ENCODE measurements around the gene INAFM1.

INAFM1 gene

DNA sequence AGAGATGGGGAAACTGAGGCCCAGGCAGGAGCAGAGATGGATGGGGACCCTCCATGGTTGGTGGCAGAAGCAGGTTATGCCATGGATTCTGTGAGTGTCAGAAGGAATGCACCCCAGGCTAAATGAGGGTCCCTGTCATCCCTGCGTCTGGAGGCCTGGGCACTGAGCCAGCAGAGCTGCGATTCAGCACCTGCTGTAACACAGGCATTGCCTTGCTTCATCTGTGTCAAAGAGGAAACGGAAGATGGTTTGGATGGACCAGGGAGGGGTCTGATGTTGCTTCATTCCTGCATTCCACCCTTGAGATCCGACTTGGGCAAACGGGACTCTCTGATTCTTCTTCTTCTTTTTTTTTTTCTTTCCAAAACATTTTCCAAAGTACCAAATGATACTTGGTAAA is 36.1 kb downstream of the INAFM1 start:
- H3K27ac ChIP-seq = no peak overlapping the region
- DNase-seq = no peak
- H3K36me3 ChIP-seq = no peaks in the 10 kb centered on the region
- H3K9me3 ChIP-seq (ENCODE audit: severe bottlenecking) = no peaks in the 10 kb centered on the region
- TF ChIP-seq, protein P1, sequence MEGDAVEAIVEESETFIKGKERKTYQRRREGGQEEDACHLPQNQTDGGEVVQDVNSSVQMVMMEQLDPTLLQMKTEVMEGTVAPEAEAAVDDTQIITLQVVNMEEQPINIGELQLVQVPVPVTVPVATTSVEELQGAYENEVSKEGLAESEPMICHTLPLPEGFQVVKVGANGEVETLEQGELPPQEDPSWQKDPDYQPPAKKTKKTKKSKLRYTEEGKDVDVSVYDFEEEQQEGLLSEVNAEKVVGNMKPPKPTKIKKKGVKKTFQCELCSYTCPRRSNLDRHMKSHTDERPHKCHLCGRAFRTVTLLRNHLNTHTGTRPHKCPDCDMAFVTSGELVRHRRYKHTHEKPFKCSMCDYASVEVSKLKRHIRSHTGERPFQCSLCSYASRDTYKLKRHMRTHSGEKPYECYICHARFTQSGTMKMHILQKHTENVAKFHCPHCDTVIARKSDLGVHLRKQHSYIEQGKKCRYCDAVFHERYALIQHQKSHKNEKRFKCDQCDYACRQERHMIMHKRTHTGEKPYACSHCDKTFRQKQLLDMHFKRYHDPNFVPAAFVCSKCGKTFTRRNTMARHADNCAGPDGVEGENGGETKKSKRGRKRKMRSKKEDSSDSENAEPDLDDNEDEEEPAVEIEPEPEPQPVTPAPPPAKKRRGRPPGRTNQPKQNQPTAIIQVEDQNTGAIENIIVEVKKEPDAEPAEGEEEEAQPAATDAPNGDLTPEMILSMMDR (IDR thresholded peaks at IDR 0.05; ENCODE audit: low read depth, low read length) = no peak
- H3K4me3 ChIP-seq (ENCODE audit: low read depth, low read length) = no peak overlapping the region
- H3K27me3 ChIP-seq (ENCODE audit: insufficient read depth, low read depth, severe bottlenecking) = no peaks in the 10 kb centered on the region

DNA sequence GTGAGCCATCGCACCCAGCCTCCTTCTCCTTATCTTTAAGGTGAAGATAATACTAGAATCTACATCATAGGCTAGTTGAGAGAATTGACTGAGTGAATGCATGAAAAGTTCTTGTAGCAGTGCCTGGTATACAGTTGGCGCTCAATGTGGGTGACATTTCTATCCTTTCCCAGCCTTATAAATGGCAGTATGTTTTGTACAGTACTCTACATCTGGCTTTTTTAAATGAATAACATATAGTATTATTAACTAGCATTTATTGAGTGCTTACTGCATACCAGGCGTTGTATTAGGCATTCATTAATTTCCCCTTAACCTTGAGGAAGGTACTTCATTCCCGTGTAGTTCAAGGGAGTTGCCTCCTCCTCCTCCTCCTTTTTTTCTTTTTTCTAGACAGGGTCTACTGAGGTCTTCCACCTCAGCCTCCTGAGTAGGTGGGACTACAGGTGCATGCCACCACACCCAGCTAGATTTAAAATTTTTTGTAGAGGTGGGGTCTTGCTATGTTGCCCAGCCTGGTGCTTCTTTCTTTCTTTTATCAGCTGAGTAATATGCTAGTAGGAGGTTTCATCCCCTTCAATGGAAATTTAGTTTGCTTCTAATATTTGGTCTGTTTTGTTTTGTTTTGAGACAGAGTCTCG is 37.8 kb downstream of the INAFM1 start:
- Histone ChIP-seq H3K27me3 (ENCODE audit: insufficient read depth, low read depth, severe bottlenecking) (no peaks in the 10 kb centered on the region), H3K27ac (no peak overlapping the region), H3K9me3 (ENCODE audit: severe bottlenecking) (no peaks in the 10 kb centered on the region), H3K36me3 (no peaks in the 10 kb centered on the region), H3K4me3 (ENCODE audit: low read depth, low read length) (no peak overlapping the region)
- TF ChIP-seq, protein P1 (IDR thresholded peaks at IDR 0.05; ENCODE audit: low read depth, low read length) = no peak
- DNase-seq = no peak

DNA sequence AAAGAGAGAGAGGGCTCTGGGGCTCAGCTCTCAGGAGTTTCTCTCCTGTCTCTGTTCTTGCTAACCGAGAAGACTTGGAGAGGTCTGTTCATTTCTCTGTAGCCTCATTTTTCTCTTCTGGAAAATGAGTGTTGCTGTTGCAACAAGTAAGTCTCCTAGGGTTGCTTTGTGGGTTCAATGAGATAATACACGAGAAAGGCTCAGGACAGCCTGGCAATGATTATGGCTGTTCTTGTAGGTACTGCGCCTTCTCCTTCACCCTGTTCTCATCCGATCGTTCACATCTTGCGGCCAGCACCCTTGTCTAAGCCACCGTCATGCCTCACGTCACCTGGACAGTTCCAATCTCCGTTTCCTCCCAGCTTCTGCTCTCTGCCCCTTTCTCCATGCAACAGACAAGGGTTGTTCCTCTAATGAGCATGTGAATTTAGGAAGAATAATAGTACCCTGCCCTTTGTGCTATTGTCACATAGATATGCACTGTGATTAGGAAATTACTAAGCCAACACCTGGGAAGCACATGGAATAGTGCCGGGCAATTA is 39.1 kb downstream of the INAFM1 start:
- H3K36me3 ChIP-seq = no peaks in the 10 kb centered on the region
- DNase-seq = no peak
- no peaks in the 10 kb centered on the region for H3K9me3 ChIP-seq (ENCODE audit: severe bottlenecking)
- no peak overlapping the region for H3K27ac ChIP-seq
- H3K4me3 ChIP-seq (ENCODE audit: low read depth, low read length) = no peak overlapping the region
- no peaks in the 10 kb centered on the region for H3K27me3 ChIP-seq (ENCODE audit: insufficient read depth, low read depth, severe bottlenecking)
- TF ChIP-seq, protein P1 (IDR thresholded peaks at IDR 0.05; ENCODE audit: low read depth, low read length) = no peak

DNA sequence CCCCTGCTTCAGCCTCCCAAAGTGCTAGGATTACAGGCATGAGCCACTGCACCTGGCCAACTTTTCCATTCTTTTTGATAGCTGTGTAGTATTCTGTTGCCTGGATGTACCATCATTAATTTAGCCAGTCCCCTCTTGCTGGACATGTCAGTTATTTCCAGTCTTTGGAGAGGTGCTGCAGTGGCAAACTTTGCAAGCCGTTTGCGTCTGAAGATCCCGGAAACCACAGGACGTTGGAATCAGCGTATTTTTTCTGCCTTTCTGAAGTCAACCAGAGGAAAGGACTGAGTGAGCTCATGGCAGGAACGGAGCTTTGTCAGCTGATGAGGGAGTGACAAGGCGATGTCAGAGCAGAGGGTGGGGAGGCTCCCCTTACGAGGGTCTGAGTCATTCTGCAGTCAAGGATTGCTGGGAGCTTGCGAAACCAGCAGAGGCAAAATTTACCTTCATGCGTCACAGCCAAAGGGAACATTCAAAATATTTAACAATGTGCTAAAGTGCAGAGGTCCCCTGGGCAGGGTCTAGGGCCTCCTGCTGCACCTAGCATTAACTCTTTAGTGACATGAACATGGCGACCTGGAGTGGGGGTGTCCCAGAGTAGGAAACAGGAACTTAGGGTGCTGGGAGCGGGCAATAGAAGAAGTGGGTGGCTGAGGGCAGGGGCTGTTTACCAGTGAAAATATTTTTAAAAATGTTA is 40.6 kb downstream of the INAFM1 start:
- Histone ChIP-seq H3K27ac (no peak overlapping the region), H3K27me3 (ENCODE audit: insufficient read depth, low read depth, severe bottlenecking) (no peaks in the 10 kb centered on the region), H3K36me3 (no peaks in the 10 kb centered on the region), H3K4me3 (ENCODE audit: low read depth, low read length) (no peak overlapping the region), H3K9me3 (ENCODE audit: severe bottlenecking) (no peaks in the 10 kb centered on the region)
- TF ChIP-seq, protein P1 (IDR thresholded peaks at IDR 0.05; ENCODE audit: low read depth, low read length) = no peak
- no peak for DNase-seq

DNA sequence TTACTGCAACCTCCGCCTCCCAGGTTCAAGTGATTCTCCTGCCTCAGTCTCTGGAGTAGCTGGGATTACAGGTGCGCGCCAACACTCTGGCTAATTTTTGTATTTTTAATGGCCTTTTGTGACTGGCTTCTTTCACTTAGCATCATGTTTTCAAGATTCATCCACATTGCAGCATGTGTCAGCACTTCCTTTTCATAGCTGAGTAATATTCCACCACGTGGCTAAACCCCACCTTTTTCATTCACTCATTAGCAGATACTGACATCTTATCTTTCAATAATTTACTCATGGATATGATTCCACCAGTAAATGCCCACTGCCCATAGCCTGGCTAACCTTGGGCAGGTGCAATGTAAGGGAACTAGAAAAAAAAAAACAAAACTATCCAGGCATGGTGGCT is 41.8 kb downstream of the INAFM1 start:
- DNase-seq = no peak
- Histone ChIP-seq H3K27ac (no peak overlapping the region), H3K27me3 (ENCODE audit: insufficient read depth, low read depth, severe bottlenecking) (no peaks in the 10 kb centered on the region), H3K36me3 (no peaks in the 10 kb centered on the region), H3K9me3 (ENCODE audit: severe bottlenecking) (peaks cover 2% of the 10 kb centered on the region), H3K4me3 (ENCODE audit: low read depth, low read length) (no peak overlapping the region)
- TF ChIP-seq, protein P1 (IDR thresholded peaks at IDR 0.05; ENCODE audit: low read depth, low read length) = no peak

All from WERI-Rb-1 (cell line).